A673 (cell line): ENCODE measurements around the gene ADAMTS2.

ENCODE experiments used
- CTCF ChIP-seq: fragments of 300-800, 200-600 bp; sonication (generic); conservative IDR thresholded peaks from 2 replicates; pipeline ENCODE4 v1.5.1; 2017; ENCODE audit warnings: low read depth, mild to moderate bottlenecking, antibody characterized with exemption, low read length, moderate library complexity, mixed read lengths
- EZH2 ChIP-seq: fragments of 200-600 bp; sonication (generic); IDR thresholded peaks from 2 replicates; pipeline ENCODE4 v1.6.1; 2017; ENCODE audit warnings: borderline replicate concordance, low read depth, mild to moderate bottlenecking, mixed read lengths, antibody characterized with exemption, low read length; ENCODE audit not compliant: poor library complexity, severe bottlenecking

GRCh38 chr5:179220716-179221115 lies 124.5 kb downstream of the ADAMTS2 start:
- TF ChIP-seq CTCF (no peak), EZH2 (no peak)
